H1 (cell line): ENCODE data around the gene FPGS. TPM values are rescaled to one million over a fixed set of nuclear protein-coding genes. Genes with fewer than 3 reads are reported as not detected.

Experiments used
- CTCF ChIA-PET: fragments of 300-600 bp; sonication (Branson Sonifier 250); formaldehyde crosslinking; loops from one replicate; lab custom pipeline; 2021; ENCODE audit not compliant: partially characterized antibody; lab: Charles Lee
- POLR2A ChIA-PET: fragments of 300-600 bp; sonication (Branson Sonifier 250); formaldehyde crosslinking; loops from one replicate; lab custom pipeline; 2021; ENCODE audit warnings: inconsistent platforms; ENCODE audit not compliant: partially characterized antibody; lab: Charles Lee
- DNase-seq, 2 experiments: peaks; one replicate each; pipeline versions ENCODE4 v3.0.0 to v3.0.0-alpha.2; 2010 to 2022; ENCODE audit warnings: low spot score in 2 of 2, low read depth in 1 of 2, mixed read lengths in 1 of 2
- FAIRE-seq: peaks from 2 replicates; lab custom pipeline; 2011; peaks lifted over from hg19 to GRCh38; lab: Jason Lieb, UNC
- H2AFZ ChIP-seq: 2 replicates; pipeline ENCODE4 v1.8.1; 2012; ENCODE audit warnings: low read length, inconsistent platforms
- H2AK5ac ChIP-seq: 2 replicates; pipeline ENCODE4 v1.6.1; 2013; ENCODE audit warnings: low read depth, low read length
- H2BK120ac ChIP-seq: replicated peaks from 2 replicates; pipeline ENCODE3; 2013; ENCODE audit warnings: low read depth, low read length, inconsistent platforms
- H2BK12ac ChIP-seq: 2 replicates; pipeline ENCODE4 v1.6.1; 2013; ENCODE audit warnings: low read depth, low read length
- H2BK15ac ChIP-seq: 2 replicates; pipeline ENCODE4 v1.6.1; 2013; ENCODE audit warnings: low read length
- H2BK20ac ChIP-seq: 2 replicates; pipeline ENCODE4 v1.6.1; 2013; ENCODE audit warnings: low read length
- H2BK5ac ChIP-seq: 2 replicates; pipeline ENCODE4 v1.6.1; 2013; ENCODE audit warnings: low read depth, low read length
- H3K14ac ChIP-seq: 2 replicates; pipeline ENCODE4 v1.6.1; 2013; ENCODE audit warnings: inconsistent platforms; ENCODE audit not compliant: insufficient read length
- H3K18ac ChIP-seq: 2 replicates; pipeline ENCODE4 v1.6.1; 2013; ENCODE audit warnings: low read length; ENCODE audit errors: extremely low read depth
- H3K23ac ChIP-seq: 2 replicates; pipeline ENCODE4 v1.6.1; 2013; ENCODE audit warnings: inconsistent platforms; ENCODE audit not compliant: insufficient read length
- H3K23me2 ChIP-seq: 2 replicates; pipeline ENCODE4 v1.6.1; 2013; ENCODE audit warnings: low read depth, low read length
- H3K27ac ChIP-seq: 2 replicates; pipeline ENCODE4 v1.6.1; 2011; ENCODE audit warnings: low read depth, low read length, inconsistent platforms
- H3K27me3 ChIP-seq, 4 experiments: replicated peaks in 1 of 4; 1 replicate in 1 of 4; 2 replicates in 3 of 4; pipeline versions ENCODE4 v1.6.1 to v1.8.1; 2011 to 2013; ENCODE audit warnings: low read length in 3 of 4, mild to moderate bottlenecking in 3 of 4, inconsistent platforms in 2 of 4, mixed read lengths in 2 of 4, moderate library complexity in 1 of 4; ENCODE audit not compliant: control insufficient read depth in 3 of 4, insufficient read depth in 3 of 4; ENCODE audit errors: extremely low read depth in 1 of 4
- H3K36me3 ChIP-seq, 4 experiments: 2 replicates each; pipeline versions ENCODE4 v1.6.1 to v1.8.1; 2011 to 2013; ENCODE audit warnings: mild to moderate bottlenecking in 4 of 4, low read length in 3 of 4, moderate library complexity in 2 of 4, control low read depth in 1 of 4, inconsistent platforms in 1 of 4; ENCODE audit not compliant: insufficient read depth in 4 of 4, control insufficient read depth in 2 of 4
- H3K4ac ChIP-seq: replicated peaks from 2 replicates; pipeline ENCODE3; 2013; ENCODE audit warnings: low read length, low read depth, mixed read lengths, inconsistent platforms; ENCODE audit not compliant: insufficient read length
- H3K4me1 ChIP-seq, 4 experiments: replicated peaks in 1 of 4; 1 replicate in 1 of 4; 2 replicates in 3 of 4; pipeline versions ENCODE4 v1.6.1 to v1.8.1; 2011 to 2013; ENCODE audit warnings: low read length in 3 of 4, inconsistent platforms in 2 of 4, mixed read lengths in 1 of 4; ENCODE audit not compliant: insufficient read depth in 4 of 4, control insufficient read depth in 3 of 4
- H3K4me2 ChIP-seq, 2 experiments: 2 replicates each; pipeline versions ENCODE4 v1.6.1 to v1.8.1; 2011 to 2013; ENCODE audit warnings: low read depth in 2 of 2, low read length in 2 of 2, control low read depth in 1 of 2, inconsistent platforms in 1 of 2, mild to moderate bottlenecking in 1 of 2; ENCODE audit not compliant: insufficient read depth in 1 of 2
- H3K4me3 ChIP-seq, 4 experiments: fragments of 200-600, 300-600 bp in 1 of 4; sonication (generic), shearing (Covaris generic), sonication (Bioruptor Twin) in 1 of 4; 2 replicates each; pipeline versions ENCODE4 v1.5.1 to v1.8.1; 2011 to 2016; ENCODE audit warnings: low read length in 4 of 4, low read depth in 3 of 4, control low read depth in 2 of 4, inconsistent platforms in 2 of 4, mild to moderate bottlenecking in 2 of 4, mixed read lengths in 1 of 4, moderate library complexity in 1 of 4; ENCODE audit not compliant: insufficient read depth in 2 of 4; ENCODE audit errors: extremely low read depth in 1 of 4
- H3K56ac ChIP-seq: replicated peaks from 2 replicates; pipeline ENCODE3; 2013; ENCODE audit warnings: low read depth, mild to moderate bottlenecking, mixed read lengths, low read length, inconsistent platforms; ENCODE audit not compliant: insufficient read length
- H3K79me1 ChIP-seq: 2 replicates; pipeline ENCODE4 v1.6.1; 2013; ENCODE audit warnings: low read depth, low read length, control low read depth
- H3K79me2 ChIP-seq, 2 experiments: 2 replicates each; pipeline versions ENCODE4 v1.6.1 to v1.8.1; 2012 to 2013; ENCODE audit warnings: low read length in 2 of 2, mild to moderate bottlenecking in 2 of 2, inconsistent platforms in 1 of 2; ENCODE audit not compliant: insufficient read depth in 2 of 2, control insufficient read depth in 1 of 2
- H3K9ac ChIP-seq, 4 experiments: replicated peaks in 1 of 4; 1 replicate in 1 of 4; 2 replicates in 3 of 4; pipeline versions ENCODE4 v1.6.1 to v1.8.1; 2011 to 2013; ENCODE audit warnings: low read depth in 3 of 4, low read length in 3 of 4, control low read depth in 2 of 4, mild to moderate bottlenecking in 2 of 4, moderate library complexity in 2 of 4, inconsistent platforms in 1 of 4; ENCODE audit errors: extremely low read depth in 1 of 4
- H3K9me3 ChIP-seq, 2 experiments: 2 replicates each; pipeline versions ENCODE4 v1.6.1 to v1.8.1; 2012 to 2013; ENCODE audit warnings: mild to moderate bottlenecking in 2 of 2, moderate library complexity in 2 of 2, control low read depth in 1 of 2, inconsistent platforms in 1 of 2, low read depth in 1 of 2, low read length in 1 of 2, mixed read lengths in 1 of 2; ENCODE audit not compliant: insufficient read depth in 2 of 2
- H4K20me1 ChIP-seq, 2 experiments: replicated peaks in 1 of 2; 2 replicates each; pipeline versions ENCODE3 to v1.8.1; 2011 to 2013; ENCODE audit warnings: inconsistent platforms in 2 of 2, low read length in 2 of 2, mild to moderate bottlenecking in 1 of 2; ENCODE audit not compliant: insufficient read depth in 2 of 2, control insufficient read depth in 1 of 2
- H4K5ac ChIP-seq: 2 replicates; pipeline ENCODE4 v1.6.1; 2013; ENCODE audit warnings: low read length, low read depth, mixed read lengths, inconsistent platforms; ENCODE audit not compliant: insufficient read length
- H4K8ac ChIP-seq: 2 replicates; pipeline ENCODE4 v1.8.0; 2013; ENCODE audit warnings: mild to moderate bottlenecking, moderate library complexity, low read length, inconsistent platforms; ENCODE audit not compliant: insufficient read depth; ENCODE audit errors: extremely low read depth
- H4K91ac ChIP-seq: replicated peaks from 2 replicates; pipeline ENCODE3; 2013; ENCODE audit warnings: low read length, mixed read lengths, inconsistent platforms; ENCODE audit not compliant: insufficient read length
- CEBPB ChIP-seq: IDR thresholded peaks from 2 replicates; pipeline ENCODE4 v1.6.1; 2012; ENCODE audit warnings: low read depth, low read length
- CHD1 ChIP-seq: IDR thresholded peaks from 2 replicates; pipeline ENCODE4 v1.6.1; 2012; ENCODE audit warnings: low read depth, low read length, improper control_type of control experiment
- E2F6 ChIP-seq: IDR thresholded peaks from 2 replicates; pipeline ENCODE4 v1.6.1; 2012; ENCODE audit warnings: inconsistent platforms
- KDM4A ChIP-seq: IDR thresholded peaks from one replicate; pipeline ENCODE4 v1.7.1; 2012; ENCODE audit warnings: low read depth, mild to moderate bottlenecking, moderate library complexity, low read length, inconsistent platforms; ENCODE audit not compliant: severe bottlenecking
- POU5F1 ChIP-seq: IDR thresholded peaks from 2 replicates; pipeline ENCODE4 v1.6.1; 2011; ENCODE audit warnings: low read depth, mild to moderate bottlenecking, low read length, moderate library complexity
- RNF2 ChIP-seq: fragments of 200-900, 300-1000 bp; sonication (generic); IDR thresholded peaks from 2 replicates; pipeline ENCODE4 v1.7.1; 2016; ENCODE audit warnings: borderline replicate concordance, low read depth, mild to moderate bottlenecking, antibody characterized with exemption, low read length; ENCODE audit not compliant: poor library complexity, severe bottlenecking; ENCODE audit errors: missing control alignments
- SIRT6 ChIP-seq: IDR thresholded peaks from one replicate; pipeline ENCODE4 v1.7.1; 2012; ENCODE audit warnings: low read length, inconsistent platforms
- SP1 ChIP-seq: IDR thresholded peaks from 2 replicates; pipeline ENCODE4 v1.6.1; 2011; ENCODE audit warnings: low read depth, low read length
- SUZ12 ChIP-seq: fragments of 200-600 bp; sonication (generic); IDR thresholded peaks from 2 replicates; pipeline ENCODE4 v1.6.1; 2012; ENCODE audit warnings: mild to moderate bottlenecking, inconsistent platforms, low read length, moderate library complexity, mixed read lengths
- TCF12 ChIP-seq: IDR thresholded peaks from 2 replicates; pipeline ENCODE4 v1.6.1; 2011; ENCODE audit warnings: low read depth, mild to moderate bottlenecking, low read length
- WGBS, 2 experiments: shearing (Covaris generic) in 1 of 2; methylation state at CpG; one replicate each; pipeline versions ENCODE4 v1.1.6 to v1.1.7; 2013 to 2015; ENCODE audit warnings: low lambda C conversion rate in 2 of 2, mixed read lengths in 2 of 2, inconsistent platforms in 1 of 2, low coverage in 1 of 2, missing lambda C conversion rate in 1 of 2; ENCODE audit not compliant: insufficient replicate concordance in 2 of 2, insufficient coverage in 1 of 2, insufficient read length in 1 of 2; ENCODE audit errors: extremely low coverage in 1 of 2, missing lambda C conversion rate in 1 of 2; 5-methylcytosine and 5-hydroxymethylcytosine counted together
- polyA plus RNA-seq, 7 experiments: library from polyadenylated mRNA; depleted of rRNA in 3 of 7; stranded (reverse) in 5 of 7; unstranded in 2 of 7; fragments of >200 nt in 5 of 7; fragments of 200-250 nt in 2 of 7; gene quantifications; 1 replicate in 5 of 7; 2 replicates in 1 of 7; 4 replicates in 1 of 7; pipeline versions ENCODE4 v1.2.1 to v1.2.3, GENCODE V29; 2011 to 2013; ENCODE audit warnings: missing spikeins in 2 of 7, mixed read lengths in 2 of 7
- total RNA-seq: library from RNA; stranded (reverse); fragmentation: NEBNext Ultra II Directional; extraction: Animal tissue kit (Norgen Biotek cat#: 25700); gene quantifications from 2 replicates; pipeline ENCODE4 v1.2.1, GENCODE V29; 2021
- TF ChIP-seq, protein P1 (sequence below): IDR thresholded peaks from 2 replicates; pipeline ENCODE4 v1.6.1; 2011; ENCODE audit warnings: low read length, improper control_type of control experiment

FPGS gene
- total and polyA plus RNA-seq, 2 of the 8 experiments (the other 6 are each of a cell fraction or from before 2014, with no cell fraction given) = 62.4 to 83.0 TPM

DNA sequence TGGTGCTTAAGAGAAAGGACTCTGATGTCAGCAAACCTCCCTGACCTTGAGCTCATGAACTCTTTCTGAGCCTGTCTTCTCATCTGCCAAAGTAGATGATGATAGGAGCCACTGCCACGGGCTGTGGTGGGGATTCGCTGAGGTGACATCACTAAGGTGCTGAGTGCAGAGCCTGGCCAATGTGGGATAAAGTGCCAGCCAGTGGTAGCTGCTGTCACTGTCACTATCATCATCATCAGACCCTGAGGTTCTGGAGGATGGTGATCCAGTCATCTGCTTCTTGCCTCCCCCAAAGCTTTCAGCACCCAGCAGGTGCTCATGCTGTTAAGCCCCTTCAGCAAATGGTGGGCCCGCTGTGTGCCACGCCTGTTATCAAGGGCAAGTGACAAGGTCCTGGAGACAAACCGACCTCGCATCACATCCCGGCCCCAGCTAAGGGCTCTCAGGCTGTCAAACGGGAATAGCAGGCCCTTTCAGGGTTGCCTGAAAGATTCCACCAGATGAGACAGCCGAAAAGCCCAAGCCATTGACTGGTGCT lies 6.4 kb downstream of the FPGS start:
- Histone ChIP-seq H3K79me1 (peaks cover 7% of the 10 kb centered on the region), H3K23me2 (peaks cover 2% of the 10 kb centered on the region; the same call in 1 of the 2 replicates), H2BK5ac (no peak overlapping the region; the same call in 1 of the 2 replicates), H4K8ac (0 out of 2 replicates have a peak overlapping the region, but pooled peaks have one; percentile 64), H3K9me3 (no peaks in the 10 kb centered on the region), H3K4me3 (peak overlapping the region in 3 of 4 experiments; percentile 15 to 47 (median 19); a peak in 4 of 8 replicates), H4K20me1 (peaks cover 2 to 19% of the 10 kb centered on the region in 2 experiments), H3K27ac (no peak overlapping the region), H3K14ac (no peak overlapping the region), H2BK120ac (no peak overlapping the region), H2BK20ac (no peak overlapping the region), H2BK12ac (no peak overlapping the region), H3K36me3 (peaks cover 15 to 28% (median 24%) of the 10 kb centered on the region in 4 experiments; a peak in 7 of 8 replicates), H3K27me3 (no peaks in the 10 kb centered on the region), H3K4me1 (peaks cover 0 to 10% (median 8%) of the 10 kb centered on the region in 4 experiments; a peak in 5 of 7 replicates), H3K4me2 (peak overlapping the region; percentile 33 to 69), H2BK15ac (no peak overlapping the region), H2AFZ (no peak overlapping the region), H3K79me2 (peaks cover 0 to 5% of the 10 kb centered on the region in 2 experiments; a peak in 2 of 4 replicates), H3K18ac (no peak overlapping the region), H2AK5ac (no peak overlapping the region), H3K4ac (no peak overlapping the region), H4K5ac (no peak overlapping the region), H4K91ac (no peak overlapping the region), H3K23ac (no peak overlapping the region), H3K9ac (peak overlapping the region in 2 of 4 experiments; percentile 26 to 53; a peak in 2 of 7 replicates), H3K56ac (no peak overlapping the region)
- ChIA-PET POLR2A (interaction anchor here (0.7 to 2.8 kb wide), 10 partner anchors 10 to 102 kb away, joined by 3 to 14 read pairs (median 5); no protein-coding TSS in a partner anchor), CTCF (interaction anchor here (0.6 to 1.7 kb wide), 7 partner anchors 10 to 66 kb away, joined by 3 to 7 read pairs (median 5); no protein-coding TSS in a partner anchor)
- DNase-seq (no peak), FAIRE-seq (no peak)
- WGBS, 2 experiments = 78% methylated on average over 9 of the region's 9 CpGs; no CpG with 5 or more reads in 1 of the 2 experiments
- TF ChIP-seq SIRT6 (no peak), CEBPB (no peak), E2F6 (no peak), POU5F1 (no peak), RNF2 (no peak), SP1 (no peak), KDM4A (no peak), SUZ12 (no peak), CHD1 (no peak), TCF12 (no peak)
- TF ChIP-seq, protein P1, sequence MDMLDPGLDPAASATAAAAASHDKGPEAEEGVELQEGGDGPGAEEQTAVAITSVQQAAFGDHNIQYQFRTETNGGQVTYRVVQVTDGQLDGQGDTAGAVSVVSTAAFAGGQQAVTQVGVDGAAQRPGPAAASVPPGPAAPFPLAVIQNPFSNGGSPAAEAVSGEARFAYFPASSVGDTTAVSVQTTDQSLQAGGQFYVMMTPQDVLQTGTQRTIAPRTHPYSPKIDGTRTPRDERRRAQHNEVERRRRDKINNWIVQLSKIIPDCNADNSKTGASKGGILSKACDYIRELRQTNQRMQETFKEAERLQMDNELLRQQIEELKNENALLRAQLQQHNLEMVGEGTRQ = no peak
